ENCODE results near the gene ATP6V0E2. TPM values are rescaled to one million over a fixed set of nuclear protein-coding genes. Genes with fewer than 3 reads are reported as not detected.

Gene ATP6V0E2
- total RNA-seq, 1 experiment from 2014 or later, result 19.0 TPM

DNA sequence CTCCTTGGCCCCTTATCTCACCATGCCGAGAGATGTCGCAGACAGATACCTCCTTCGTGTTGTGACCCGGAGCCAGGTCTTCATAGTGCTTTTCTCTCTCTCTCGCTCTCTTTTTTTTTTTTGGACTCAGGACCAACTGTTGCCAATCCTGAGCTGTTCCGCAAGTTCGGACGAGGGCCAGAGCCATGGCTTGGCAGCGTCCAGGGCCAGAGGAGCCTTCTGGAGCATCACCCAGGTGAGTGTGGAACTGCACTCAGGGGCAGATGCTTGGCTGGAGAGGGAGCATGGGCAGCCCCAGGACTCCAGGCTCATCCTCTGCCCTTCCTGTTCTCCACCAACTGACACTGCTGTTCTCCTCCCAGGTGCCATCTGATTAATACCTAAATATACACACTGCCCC lies 27.7 kb upstream of the ATP6V0E2 start:
- Histone ChIP-seq H2AK5ac (ENCODE audit: insufficient read length, low read length) (no peak overlapping the region), H4K8ac (replicated peaks; ENCODE audit: insufficient read length, low read depth, low read length) (no peak overlapping the region), H3K27me3 (ENCODE audit: insufficient read depth, low read length) (0 out of 2 replicates have a peak, but pooled peaks cover 2% of the 10 kb centered on the region), H2BK120ac (ENCODE audit: low read depth, low read length, poor library complexity, severe bottlenecking) (no peak overlapping the region), H3K79me2 (ENCODE audit: insufficient read depth, low read length) (no peaks in the 10 kb centered on the region; the same call in 1 of the 2 replicates), H3K23ac (ENCODE audit: insufficient read length, low read depth, low read length) (no peak overlapping the region), H3K9me3 (ENCODE audit: control insufficient read depth, low read depth, low read length) (no peaks in the 10 kb centered on the region), H3K56ac (ENCODE audit: insufficient read length, low read depth, low read length) (no peak overlapping the region), H3K4ac (ENCODE audit: low read depth, low read length) (no peak overlapping the region), H3K9ac (ENCODE audit: extremely low read depth, insufficient read length, low read length) (no peak overlapping the region), H2BK12ac (ENCODE audit: insufficient read length, low read depth, low read length) (no peak overlapping the region), H3K4me2 (ENCODE audit: insufficient read depth, insufficient read length, low read length) (no peak overlapping the region), H4K20me1 (ENCODE audit: control insufficient read depth, insufficient read depth, insufficient read length) (no peaks in the 10 kb centered on the region), H3T11ph (ENCODE audit: low read length) (no peak overlapping the region), H3K23me2 (ENCODE audit: insufficient read length, low read depth, low read length, poor library complexity, severe bottlenecking) (no peaks in the 10 kb centered on the region), H3K79me1 (ENCODE audit: insufficient read depth, low read depth, low read length, poor library complexity, severe bottlenecking) (no peaks in the 10 kb centered on the region), H2BK15ac (ENCODE audit: low read depth, low read length) (no peak overlapping the region), H4K5ac (ENCODE audit: insufficient read length, low read depth, low read length) (no peak overlapping the region), H2BK20ac (ENCODE audit: low read depth, low read length, poor library complexity, severe bottlenecking) (no peak overlapping the region), H3K27ac (ENCODE audit: insufficient read length, low read depth, low read length) (no peak overlapping the region), H3K18ac (ENCODE audit: insufficient read length, low read depth, low read length) (no peak overlapping the region), H3K4me1 (ENCODE audit: insufficient read depth, low read length) (no peaks in the 10 kb centered on the region), H2BK5ac (ENCODE audit: insufficient read length, low read length) (no peak overlapping the region), H4K91ac (ENCODE audit: insufficient read length, low read depth, low read length) (no peak overlapping the region), H2AFZ (ENCODE audit: low read length) (no peak overlapping the region), H3K14ac (ENCODE audit: insufficient read depth, low read length) (no peak overlapping the region)
- Mint-ChIP-seq H3K4me3 (no peak overlapping the region), H3K9me3 (no peaks in the 10 kb centered on the region), H3K27me3 (ENCODE audit: low read depth) (peaks cover 34% of the 10 kb centered on the region), H3K36me3 (ENCODE audit: insufficient read depth in 1 of 3, low read depth in 3 of 3) (no peaks in the 10 kb centered on the region), H3K27ac (no peak overlapping the region), H3K4me1 (peaks cover 7 to 9% of the 10 kb centered on the region in 2 experiments)
- TF ChIP-seq, protein P1, sequence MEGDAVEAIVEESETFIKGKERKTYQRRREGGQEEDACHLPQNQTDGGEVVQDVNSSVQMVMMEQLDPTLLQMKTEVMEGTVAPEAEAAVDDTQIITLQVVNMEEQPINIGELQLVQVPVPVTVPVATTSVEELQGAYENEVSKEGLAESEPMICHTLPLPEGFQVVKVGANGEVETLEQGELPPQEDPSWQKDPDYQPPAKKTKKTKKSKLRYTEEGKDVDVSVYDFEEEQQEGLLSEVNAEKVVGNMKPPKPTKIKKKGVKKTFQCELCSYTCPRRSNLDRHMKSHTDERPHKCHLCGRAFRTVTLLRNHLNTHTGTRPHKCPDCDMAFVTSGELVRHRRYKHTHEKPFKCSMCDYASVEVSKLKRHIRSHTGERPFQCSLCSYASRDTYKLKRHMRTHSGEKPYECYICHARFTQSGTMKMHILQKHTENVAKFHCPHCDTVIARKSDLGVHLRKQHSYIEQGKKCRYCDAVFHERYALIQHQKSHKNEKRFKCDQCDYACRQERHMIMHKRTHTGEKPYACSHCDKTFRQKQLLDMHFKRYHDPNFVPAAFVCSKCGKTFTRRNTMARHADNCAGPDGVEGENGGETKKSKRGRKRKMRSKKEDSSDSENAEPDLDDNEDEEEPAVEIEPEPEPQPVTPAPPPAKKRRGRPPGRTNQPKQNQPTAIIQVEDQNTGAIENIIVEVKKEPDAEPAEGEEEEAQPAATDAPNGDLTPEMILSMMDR (conservative IDR thresholded peaks at IDR 0.05), result no peak
- no CpG with 5 or more reads among the region's 9 CpGs for WGBS (ENCODE audit: extremely low coverage, insufficient read length, low lambda C conversion rate)
- DNase-seq, result no peak
